ENCODE measurements around the gene EIF2S3.

- TF ChIP-seq CTCF (conservative IDR thresholded peaks at IDR 0.05; ENCODE audit: low read depth, low read length) = no peak
- TF ChIP-seq EZH2phosphoT487 (IDR thresholded peaks at IDR 0.05; ENCODE audit: borderline replicate concordance, low read length) = no peak
Observed at GRCh38 chrX:24117258-24117657, 62.5 kb downstream of the EIF2S3 start.

Measured in PC-3 (cell line).